Measurements from ENCODE around the gene TSKU. TPM values are rescaled to one million over a fixed set of nuclear protein-coding genes. Genes with fewer than 3 reads are reported as not detected.

TSKU gene
- total RNA-seq, 1 experiment from 2014 or later, result 99.4 TPM

DNA sequence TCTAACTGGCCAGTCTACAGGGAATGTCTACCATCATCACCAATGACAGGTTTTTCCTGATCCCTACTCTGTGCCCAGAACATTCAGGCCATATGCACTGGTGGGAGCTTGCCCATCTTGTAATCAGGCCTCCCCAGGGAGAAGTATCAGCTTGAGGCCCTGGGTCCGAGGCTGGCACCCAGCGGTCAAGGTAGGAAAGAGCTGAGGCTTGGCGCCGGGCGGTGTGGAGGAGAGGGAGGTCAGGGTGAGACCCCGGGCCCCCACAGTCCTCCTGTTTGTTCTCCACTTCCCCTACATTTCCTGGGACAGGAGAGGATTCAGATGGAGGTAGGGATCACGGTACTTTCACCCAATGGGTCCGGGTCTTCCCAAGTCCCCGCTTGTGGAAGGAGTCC is 15.5 kb downstream of the TSKU start:
- Histone ChIP-seq H3K9me3 (ENCODE audit: insufficient read depth, low read depth) (no peaks in the 10 kb centered on the region), H3K9me2 (ENCODE audit: insufficient read depth) (no peaks in the 10 kb centered on the region), H3K27ac (no peak overlapping the region), H3K4me3 (no peak overlapping the region), H3F3A (ENCODE audit: insufficient read depth, low read depth) (peaks cover 79% of the 10 kb centered on the region), H2AFZ (no peak overlapping the region), H3K27me3 (ENCODE audit: insufficient read depth, low read depth) (no peaks in the 10 kb centered on the region), H3K4me2 (no peak overlapping the region), H3K36me3 (ENCODE audit: low read depth) (peaks cover 46% of the 10 kb centered on the region), H3K79me2 (ENCODE audit: low read depth) (peaks cover 55% of the 10 kb centered on the region), H3K4me1 (replicated peaks; ENCODE audit: insufficient read depth) (peaks cover 42% of the 10 kb centered on the region), H4K20me1 (ENCODE audit: insufficient read depth) (peaks cover 54% of the 10 kb centered on the region)
- no peak for TF ChIP-seq EZH2 (IDR thresholded peaks at IDR 0.05; ENCODE audit: low read depth)
- TF ChIP-seq CTCF (conservative IDR thresholded peaks at IDR 0.05), result no peak
- ChIA-PET CTCF (interaction anchor here (0.5 to 1.4 kb wide), 4 partner anchors 51 to 464 kb away, joined by 3 to 4 read pairs (median 3); no protein-coding TSS in a partner anchor), POLR2A (ENCODE audit: unreplicated experiment) (interaction anchor here (0.6 to 0.7 kb wide), 2 partner anchors 9 to 10 kb away, joined by 3 to 4 read pairs; no protein-coding TSS in a partner anchor)
- BruUV-seq (replicated peaks), result no TSS peak
- DNase-seq, result no peak
- intact Hi-C loops (cut with micrococcal nuclease; ENCODE audit: unreplicated experiment), result loop anchor here (1.0 to 2.0 kb wide), 2 partner anchors 30 to 64 kb away; no protein-coding TSS in a partner anchor

- peaks cover 79% of the 10 kb centered on the region for H3F3A ChIP-seq (ENCODE audit: insufficient read depth, low read depth)
- H3K27ac ChIP-seq, result no peak overlapping the region
- peaks cover 39% of the 10 kb centered on the region for H3K4me1 ChIP-seq (replicated peaks; ENCODE audit: insufficient read depth)
- peaks cover 48% of the 10 kb centered on the region for H4K20me1 ChIP-seq (ENCODE audit: insufficient read depth)
- H3K79me2 ChIP-seq (ENCODE audit: low read depth), result peaks cover 50% of the 10 kb centered on the region
- H3K27me3 ChIP-seq (ENCODE audit: insufficient read depth, low read depth), result no peaks in the 10 kb centered on the region
- POLR2A ChIA-PET (ENCODE audit: unreplicated experiment), result interaction anchor here (0.6 to 0.7 kb wide), 2 partner anchors 9 to 10 kb away, joined by 3 to 4 read pairs; no protein-coding TSS in a partner anchor
- no peaks in the 10 kb centered on the region for H3K9me2 ChIP-seq (ENCODE audit: insufficient read depth)
- no peak overlapping the region for H3K4me2 ChIP-seq
- intact Hi-C loops (cut with micrococcal nuclease; ENCODE audit: unreplicated experiment), result loop anchor here (1.0 to 2.0 kb wide), 2 partner anchors 30 to 65 kb away; no protein-coding TSS in a partner anchor
- BruUV-seq (replicated peaks), result no TSS peak
- H3K4me3 ChIP-seq, result no peak overlapping the region
- peaks cover 41% of the 10 kb centered on the region for H3K36me3 ChIP-seq (ENCODE audit: low read depth)
- peak; percentile 43 for TF ChIP-seq CTCF (conservative IDR thresholded peaks at IDR 0.05)
- TF ChIP-seq EZH2 (IDR thresholded peaks at IDR 0.05; ENCODE audit: low read depth), result no peak
- no peaks in the 10 kb centered on the region for H3K9me3 ChIP-seq (ENCODE audit: insufficient read depth, low read depth)
- DNase-seq, result peak in 1 of 2 experiments; percentile 89
- CTCF ChIA-PET, result interaction anchor here (0.5 to 1.4 kb wide), 5 partner anchors 52 to 274 kb away, joined by 3 to 4 read pairs (median 3); no protein-coding TSS in a partner anchor
- H2AFZ ChIP-seq, result no peak overlapping the region
Measured at GRCh38 chr11:76799066-76799804, 16.1 kb downstream of the TSKU start.

DNA sequence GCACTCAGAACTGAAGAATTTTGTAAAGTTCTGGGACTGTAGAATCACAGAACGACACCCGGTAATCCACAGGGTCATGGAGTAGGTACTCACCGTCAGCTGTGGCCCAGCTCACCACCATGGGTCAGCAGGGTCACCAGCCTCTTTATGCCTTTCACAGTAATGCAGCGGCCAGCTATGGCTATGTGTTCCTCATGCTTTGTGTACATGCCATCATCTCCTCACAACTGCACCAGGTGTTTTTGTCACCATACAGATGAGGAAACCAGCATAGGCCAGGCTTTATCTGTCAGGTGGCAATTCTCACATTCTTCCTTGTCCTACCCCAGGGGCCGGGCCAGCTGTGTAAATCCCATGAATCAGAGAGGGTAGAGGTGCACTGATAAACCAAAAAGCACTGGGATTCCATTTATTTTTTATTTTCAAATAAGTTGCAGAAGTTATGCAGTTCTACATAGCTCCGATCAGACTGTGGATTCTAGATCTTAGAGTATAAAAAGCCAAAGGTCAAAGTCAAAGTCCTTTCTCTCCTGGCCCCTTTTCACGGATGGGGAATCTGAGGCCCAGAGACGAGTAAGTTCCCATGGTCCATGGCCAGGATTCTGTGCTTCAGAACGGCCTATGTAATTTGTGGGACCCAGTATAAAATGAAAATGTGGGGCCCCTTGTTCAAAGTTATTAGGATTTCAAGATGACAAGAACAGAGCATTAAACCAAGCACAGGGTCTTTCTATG is 17.5 kb downstream of the TSKU start:
- Histone ChIP-seq H3K9me2 (ENCODE audit: insufficient read depth) (no peaks in the 10 kb centered on the region), H2AFZ (no peak overlapping the region), H3K27ac (peak overlapping the region; percentile 22; the same call in 1 of the 2 replicates), H3K4me2 (0 out of 2 replicates have a peak overlapping the region, but pooled peaks have one; percentile 6), H3K4me3 (no peak overlapping the region), H3K4me1 (replicated peaks; ENCODE audit: insufficient read depth) (peaks cover 39% of the 10 kb centered on the region), H3F3A (ENCODE audit: insufficient read depth, low read depth) (peaks cover 75% of the 10 kb centered on the region), H3K27me3 (ENCODE audit: insufficient read depth, low read depth) (no peaks in the 10 kb centered on the region), H3K36me3 (ENCODE audit: low read depth) (peaks cover 28% of the 10 kb centered on the region), H3K9me3 (ENCODE audit: insufficient read depth, low read depth) (no peaks in the 10 kb centered on the region), H4K20me1 (ENCODE audit: insufficient read depth) (peaks cover 34% of the 10 kb centered on the region), H3K79me2 (ENCODE audit: low read depth) (peaks cover 36% of the 10 kb centered on the region)
- POLR2A ChIA-PET (ENCODE audit: unreplicated experiment), result no interaction called here
- intact Hi-C loops (cut with micrococcal nuclease; ENCODE audit: unreplicated experiment), result no loop called here
- DNase-seq, result no peak
- TSS peak; percentile 8 for BruUV-seq (replicated peaks)
- TF ChIP-seq EZH2 (IDR thresholded peaks at IDR 0.05; ENCODE audit: low read depth), result no peak
- no peak for TF ChIP-seq CTCF (conservative IDR thresholded peaks at IDR 0.05)
- CTCF ChIA-PET, result interaction anchor here (1.2 kb wide), 1 partner anchor 67 kb away, joined by 3 read pairs; no protein-coding TSS in a partner anchor
